ENCODE measurements around the gene CALML5. TPM values are rescaled to one million over a fixed set of nuclear protein-coding genes. Genes with fewer than 3 reads are reported as not detected.

CALML5 gene
- total RNA-seq, 3 donors from 2014 or later, result not detected

GRCh38 chr10:5467207-5467535 lies 32.2 kb downstream of the CALML5 start:
- no peaks in the 10 kb centered on the region for H3K36me3 ChIP-seq (ENCODE audit: low read depth)
- H3K4me1 ChIP-seq (ENCODE audit: low read depth), result peaks cover 37% of the 10 kb centered on the region
- H3K4me3 ChIP-seq, result no peak overlapping the region
- peak; percentile 10 for ATAC-seq
- intact Hi-C loops (cut with DNase I, micrococcal nuclease), result no loop called here
- no peak for TF ChIP-seq CTCF (IDR thresholded peaks at IDR 0.05)
- H3K9me3 ChIP-seq, result peaks cover 2% of the 10 kb centered on the region
- peak in 1 of 3 donors; percentile 45 for DNase-seq

GRCh38 chr10:5466451-5467206 lies 32.7 kb downstream of the CALML5 start:
- Histone ChIP-seq H3K4me1 (ENCODE audit: low read depth) (peaks cover 37% of the 10 kb centered on the region), H3K9me3 (peaks cover 2% of the 10 kb centered on the region), H3K36me3 (ENCODE audit: low read depth) (no peaks in the 10 kb centered on the region), H3K4me3 (no peak overlapping the region)
- TF ChIP-seq CTCF (IDR thresholded peaks at IDR 0.05), result no peak
- DNase-seq (peak; percentile 81 to 85 (median 81)), ATAC-seq (peak; percentile 89)
- intact Hi-C loops (cut with DNase I, micrococcal nuclease), result no loop called here

GRCh38 chr10:5465976-5466450 lies 33.4 kb downstream of the CALML5 start:
- H3K36me3 ChIP-seq (ENCODE audit: low read depth), result no peaks in the 10 kb centered on the region
- H3K9me3 ChIP-seq, result peaks cover 2% of the 10 kb centered on the region
- DNase-seq (peak in 2 of 3 donors; percentile 39 to 61), ATAC-seq (peak; percentile 37)
- no peak overlapping the region for H3K4me3 ChIP-seq
- H3K4me1 ChIP-seq (ENCODE audit: low read depth), result peaks cover 37% of the 10 kb centered on the region
- TF ChIP-seq CTCF (IDR thresholded peaks at IDR 0.05), result no peak
- intact Hi-C loops (cut with DNase I, micrococcal nuclease), result no loop called here

GRCh38 chr10:5464546-5464945 lies 34.8 kb downstream of the CALML5 start:
- no peak for TF ChIP-seq CTCF (IDR thresholded peaks at IDR 0.05)
- Histone ChIP-seq H3K4me3 (no peak overlapping the region), H3K9me3 (peaks cover 2% of the 10 kb centered on the region), H3K4me1 (ENCODE audit: low read depth) (peaks cover 37% of the 10 kb centered on the region), H3K36me3 (ENCODE audit: low read depth) (no peaks in the 10 kb centered on the region)
- ATAC-seq, result no peak
- no peak for DNase-seq
- intact Hi-C loops (cut with DNase I, micrococcal nuclease), result no loop called here

GRCh38 chr10:5462841-5463293 lies 36.5 kb downstream of the CALML5 start:
- intact Hi-C loops (cut with DNase I, micrococcal nuclease), result no loop called here

More at GRCh38 chr10:5462841-5463293, 36.5 kb downstream of the CALML5 start:
- ATAC-seq, result no peak
- Histone ChIP-seq H3K36me3 (ENCODE audit: low read depth) (no peaks in the 10 kb centered on the region), H3K4me1 (ENCODE audit: low read depth) (peaks cover 31% of the 10 kb centered on the region), H3K4me3 (no peak overlapping the region), H3K9me3 (no peaks in the 10 kb centered on the region)
- DNase-seq, result no peak
- no peak for TF ChIP-seq CTCF (IDR thresholded peaks at IDR 0.05)

All from mucosa of descending colon (tissue), 3 donors.